B cell (primary cell): ENCODE results near the gene NBPF3.

ENCODE experiments used
- EZH2 ChIP-seq: IDR thresholded peaks from 2 replicates; pipeline ENCODE4 v1.6.1; 2012; ENCODE audit warnings: borderline replicate concordance, low read depth, mild to moderate bottlenecking, moderate library complexity, low read length; ENCODE audit not compliant: insufficient read depth, poor library complexity, severe bottlenecking
- TF ChIP-seq, protein P1 (sequence below): fragments of 200-600 bp; IDR thresholded peaks from one replicate; pipeline ENCODE4 v1.8.0; 2022; ENCODE audit warnings: antibody characterized with exemption, mild to moderate bottlenecking

DNA sequence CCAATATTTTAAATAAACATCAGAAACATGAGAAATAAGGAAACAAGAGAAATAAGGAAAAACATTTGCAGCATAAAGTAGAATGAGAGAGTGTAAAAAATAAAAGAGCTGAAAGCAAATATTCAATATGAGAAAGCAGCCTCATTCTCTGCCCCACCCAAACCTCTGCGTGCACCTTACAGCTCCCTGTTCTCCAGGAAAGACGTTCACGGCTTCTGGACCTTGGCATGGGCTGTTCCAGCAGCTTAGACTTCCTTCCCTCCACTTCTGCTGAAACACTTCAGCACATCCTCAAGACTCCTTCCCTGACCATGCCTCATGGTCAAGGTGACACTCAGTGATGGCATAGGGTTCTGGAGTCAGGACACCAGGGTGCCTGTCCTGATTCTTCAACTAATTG lies 92.6 kb downstream of the NBPF3 start:
- TF ChIP-seq, protein P1, sequence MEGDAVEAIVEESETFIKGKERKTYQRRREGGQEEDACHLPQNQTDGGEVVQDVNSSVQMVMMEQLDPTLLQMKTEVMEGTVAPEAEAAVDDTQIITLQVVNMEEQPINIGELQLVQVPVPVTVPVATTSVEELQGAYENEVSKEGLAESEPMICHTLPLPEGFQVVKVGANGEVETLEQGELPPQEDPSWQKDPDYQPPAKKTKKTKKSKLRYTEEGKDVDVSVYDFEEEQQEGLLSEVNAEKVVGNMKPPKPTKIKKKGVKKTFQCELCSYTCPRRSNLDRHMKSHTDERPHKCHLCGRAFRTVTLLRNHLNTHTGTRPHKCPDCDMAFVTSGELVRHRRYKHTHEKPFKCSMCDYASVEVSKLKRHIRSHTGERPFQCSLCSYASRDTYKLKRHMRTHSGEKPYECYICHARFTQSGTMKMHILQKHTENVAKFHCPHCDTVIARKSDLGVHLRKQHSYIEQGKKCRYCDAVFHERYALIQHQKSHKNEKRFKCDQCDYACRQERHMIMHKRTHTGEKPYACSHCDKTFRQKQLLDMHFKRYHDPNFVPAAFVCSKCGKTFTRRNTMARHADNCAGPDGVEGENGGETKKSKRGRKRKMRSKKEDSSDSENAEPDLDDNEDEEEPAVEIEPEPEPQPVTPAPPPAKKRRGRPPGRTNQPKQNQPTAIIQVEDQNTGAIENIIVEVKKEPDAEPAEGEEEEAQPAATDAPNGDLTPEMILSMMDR: no peak
- no peak for TF ChIP-seq EZH2
